Ovary (tissue), 9 donors: ENCODE results near the gene POLR3E. TPM values are rescaled to one million over a fixed set of nuclear protein-coding genes. Genes with fewer than 3 reads are reported as not detected.

Experiments used
- DNase-seq, 5 donors: peaks; one replicate each; pipeline ENCODE4 v3.0.0-alpha.2; 2019 to 2020
- H3K27ac ChIP-seq, 2 donors: fragments of 200-600 bp; one replicate each; pipeline versions ENCODE4 v1.5.1 to v1.8.0; 2019 to 2022
- H3K27me3 ChIP-seq: fragments of 200-600 bp; one replicate; pipeline ENCODE4 v1.8.0; 2022
- H3K36me3 ChIP-seq: fragments of 200-600 bp; sonication (generic); one replicate; pipeline ENCODE4 v1.5.1; 2019
- H3K4me1 ChIP-seq: one replicate; pipeline ENCODE4 v1.8.1; 2013; ENCODE audit warnings: mild to moderate bottlenecking, moderate library complexity; ENCODE audit not compliant: insufficient read depth
- H3K4me3 ChIP-seq: fragments of 200-600 bp; sonication (generic); one replicate; pipeline ENCODE4 v1.5.1; 2017
- H3K9me3 ChIP-seq, 2 donors: fragments of 200-600 bp in 1 of 2; sonication (generic) in 1 of 2; one replicate each; pipeline versions ENCODE4 v1.5.1 to v1.8.1; 2013 to 2019; ENCODE audit warnings: mild to moderate bottlenecking in 1 of 2, moderate library complexity in 1 of 2
- CTCF ChIP-seq, 3 donors: fragments of 450-650 bp in 2 of 3; fragments of 200-600 bp in 1 of 3; IDR thresholded peaks; one replicate each; pipeline versions ENCODE4 v1.5.1 to v1.8.0; 2016 to 2022; ENCODE audit warnings: antibody characterized with exemption in 3 of 3, mild to moderate bottlenecking in 1 of 3
- EP300 ChIP-seq: sonication (generic); formaldehyde crosslinking; IDR thresholded peaks from one replicate; pipeline ENCODE4 v1.6.1; 2017; ENCODE audit warnings: antibody characterized with exemption
- POLR2A ChIP-seq: fragments of 450-650 bp; IDR thresholded peaks from one replicate; pipeline ENCODE4 v1.6.1; 2017; ENCODE audit warnings: antibody characterized with exemption, mild to moderate bottlenecking, moderate library complexity
- WGBS, 3 donors: extraction: QIAGEN DNeasy Blood & Tissue Kit in 1 of 3; methylation state at CpG; one replicate each; pipeline versions ENCODE4 v1.1.5 to v1.1.7; 2013 to 2017; 5-methylcytosine and 5-hydroxymethylcytosine counted together
- intact Hi-C, 4 donors: fragments of 100-400 bp; cut with DNase I; formaldehyde crosslinking; loops; one replicate each; pipeline versions ENCODE4 v1.11.0 to v1.15.1; 2022 to 2023
- polyA plus RNA-seq, 2 donors: library from polyadenylated mRNA; stranded (reverse); fragments of 200-250 nt in 1 of 2; fragments of 350-450 nt in 1 of 2; fragmentation: Illumina TruSeq in 1 of 2; extraction: RNeasy Lipid Tissue Mini Kit (QIAGEN cat#74804) in 1 of 2; gene quantifications; one replicate each; pipeline ENCODE4 v1.2.3, GENCODE V29; 2013 to 2014
- total RNA-seq, 7 donors: library from RNA; depleted of rRNA in 2 of 7; stranded (reverse); fragments of >200 nt in 2 of 7; fragmentation: NEBNext Ultra II Directional in 3 of 7; extraction: Animal tissue kit (Norgen Biotek cat#: 25700) in 3 of 7; gene quantifications; one replicate each; pipeline versions ENCODE4 v1.1.0 to v1.2.4, GENCODE V29; 2016 to 2023
- donor health status: DM: no; HTN: no; CAD: no; lungs with moderate emphysema.
- donor health status: DM: no; HTN: no; CAD: no.
- donor health status: Bipolar disorder and iron deficiency.
- donor health status: DM: yes; HTN: yes; CAD: no.
- donor health status: DM: no; HTN: no; CAD: no.
- donor health status: DM: yes; HTN: yes; CAD: no.

Gene POLR3E
- total and polyA plus RNA-seq, 9 donors: 18.6 to 57.0 (median 40.8) TPM

GRCh38 chr16:22317625-22318024 lies 20.4 kb downstream of the POLR3E start:
- no peak for TF ChIP-seq EP300
- no peak for TF ChIP-seq POLR2A
- Histone ChIP-seq H3K4me1 (peaks cover 2% of the 10 kb centered on the region), H3K27me3 (no peaks in the 10 kb centered on the region), H3K4me3 (no peak overlapping the region), H3K27ac (no peak overlapping the region), H3K9me3 (no peaks in the 10 kb centered on the region), H3K36me3 (no peaks in the 10 kb centered on the region)
- intact Hi-C loops: no loop called here
- no peak for DNase-seq
- WGBS, 3 donors: 84 to 94% (median 91%) methylated on average over 6 of the region's 6 CpGs

GRCh38 chr16:22318690-22319358 lies 21.6 kb downstream of the POLR3E start:
- Histone ChIP-seq H3K9me3 (no peaks in the 10 kb centered on the region), H3K4me3 (no peak overlapping the region), H3K27ac (no peak overlapping the region), H3K4me1 (peaks cover 2% of the 10 kb centered on the region), H3K36me3 (no peaks in the 10 kb centered on the region), H3K27me3 (no peaks in the 10 kb centered on the region)
- intact Hi-C loops: no loop called here
- 83 to 85% (median 84%) methylated on average over 18 of the region's 18 CpGs for WGBS, 3 donors
- TF ChIP-seq EP300 (no peak), POLR2A (no peak), CTCF (IDR thresholded peaks at IDR 0.05) (no peak)
- peak in 1 of 5 donors; percentile 25 for DNase-seq

- intact Hi-C loops: loop anchor here in 2 of 4 donors (10.0 kb wide), 2 partner anchors 104 to 1166 kb away; partner anchors contain the start of genes DNAH3 (in 1 of the 2) and LDAF1 (in 1 of the 2)
Measured at GRCh38 chr16:22320572-22321339, 23.5 kb downstream of the POLR3E start.

GRCh38 chr16:22321340-22322001 lies 24.3 kb downstream of the POLR3E start:
- no peaks in the 10 kb centered on the region for H3K9me3 ChIP-seq
- no peaks in the 10 kb centered on the region for H3K36me3 ChIP-seq
- TF ChIP-seq POLR2A: no peak
- peak; percentile 77 to 87 (median 86) for TF ChIP-seq CTCF (IDR thresholded peaks at IDR 0.05)
- TF ChIP-seq EP300: no peak
- no peak overlapping the region for H3K27ac ChIP-seq
- intact Hi-C loops: loop anchor here in 2 of 4 donors (10.0 kb wide), 2 partner anchors 103 to 1167 kb away; partner anchors contain the start of genes DNAH3 (in 1 of the 2) and LDAF1 (in 1 of the 2)
- peak; percentile 58 to 82 (median 68) for DNase-seq
- no peaks in the 10 kb centered on the region for H3K27me3 ChIP-seq
- 42 to 44% (median 44%) methylated on average over 15 to 16 of the region's 16 CpGs for WGBS, 3 donors
- H3K4me3 ChIP-seq: no peak overlapping the region
- peaks cover 2% of the 10 kb centered on the region for H3K4me1 ChIP-seq

More at GRCh38 chr16:22320572-22321339, 23.5 kb downstream of the POLR3E start:
- Histone ChIP-seq H3K4me3 (no peak overlapping the region), H3K27me3 (no peaks in the 10 kb centered on the region), H3K27ac (no peak overlapping the region), H3K4me1 (peaks cover 2% of the 10 kb centered on the region), H3K36me3 (no peaks in the 10 kb centered on the region), H3K9me3 (no peaks in the 10 kb centered on the region)
- TF ChIP-seq POLR2A (no peak), EP300 (no peak), CTCF (IDR thresholded peaks at IDR 0.05) (no peak)
- 31 to 51% (median 47%) methylated on average over 13 of the region's 13 CpGs for WGBS, 3 donors
- DNase-seq: no peak
